PC-9 (cell line): ENCODE measurements around the gene RRP1. TPM values are rescaled to one million over a fixed set of nuclear protein-coding genes. Genes with fewer than 3 reads are reported as not detected.

Experiments
- BruUV-seq: library from RNA; stranded (reverse); fragments of 400-500 nt; replicated peaks from 2 replicates; lab custom pipeline; 2021; lab: Mats Ljungman, UMichigan
- CTCF ChIA-PET: fragments of 300-600 bp; sonication (Branson Sonifier 250); formaldehyde crosslinking; loops from one replicate; lab custom pipeline; 2022; ENCODE audit warnings: antibody characterized with exemption; lab: Charles Lee
- POLR2A ChIA-PET: fragments of 300-600 bp; sonication (Branson Sonifier 250); formaldehyde crosslinking; loops from one replicate; lab custom pipeline; 2022; ENCODE audit warnings: antibody characterized with exemption; ENCODE audit not compliant: unreplicated experiment; lab: Charles Lee
- DNase-seq, 2 experiments: peaks; one replicate each; pipeline versions ENCODE4 v3.0.0 to v3.0.0-alpha.2; 2015 to 2022; ENCODE audit warnings: mixed read lengths in 1 of 2
- H2AFZ ChIP-seq: fragments of 200-600 bp; sonication (generic); 2 replicates; pipeline ENCODE4 v1.8.1; 2017; ENCODE audit warnings: antibody characterized with exemption
- H3F3A ChIP-seq: fragments of 200-600 bp; sonication (generic); 2 replicates; pipeline ENCODE4 v1.8.1; 2017; ENCODE audit warnings: antibody characterized with exemption, mild to moderate bottlenecking, low read depth; ENCODE audit not compliant: insufficient read depth
- H3K27ac ChIP-seq: fragments of 200-600 bp; sonication (generic); 2 replicates; pipeline ENCODE4 v1.6.1; 2016; ENCODE audit warnings: mixed run types
- H3K27me3 ChIP-seq: fragments of 200-600 bp; sonication (generic); 2 replicates; pipeline ENCODE4 v1.6.1; 2016; ENCODE audit warnings: low read depth, mixed run types; ENCODE audit not compliant: insufficient read depth
- H3K36me3 ChIP-seq: fragments of 200-600 bp; sonication (generic); 2 replicates; pipeline ENCODE4 v1.6.1; 2016; ENCODE audit warnings: low read depth, mixed run types
- H3K4me1 ChIP-seq: fragments of 200-600 bp; sonication (generic); replicated peaks from 2 replicates; pipeline ENCODE4 v1.6.1; 2016; ENCODE audit warnings: mixed run types; ENCODE audit not compliant: insufficient read depth
- H3K4me2 ChIP-seq: fragments of 200-600 bp; sonication (generic); 2 replicates; pipeline ENCODE4 v1.6.1; 2017; ENCODE audit warnings: mixed run types
- H3K4me3 ChIP-seq: fragments of 200-600 bp; sonication (generic); 2 replicates; pipeline ENCODE4 v1.6.1; 2016; ENCODE audit warnings: mixed run types
- H3K79me2 ChIP-seq: fragments of 200-600 bp; sonication (generic); 2 replicates; pipeline ENCODE4 v1.6.1; 2017; ENCODE audit warnings: low read depth, mixed run types
- H3K9me2 ChIP-seq: fragments of 200-600 bp; sonication (generic); 2 replicates; pipeline ENCODE4 v1.8.1; 2017; ENCODE audit warnings: mild to moderate bottlenecking; ENCODE audit not compliant: insufficient read depth
- H3K9me3 ChIP-seq: fragments of 200-600 bp; sonication (generic); 2 replicates; pipeline ENCODE4 v1.8.1; 2016; ENCODE audit warnings: low read depth; ENCODE audit not compliant: insufficient read depth
- H4K20me1 ChIP-seq: fragments of 200-600 bp; sonication (generic); 2 replicates; pipeline ENCODE4 v1.8.1; 2017; ENCODE audit not compliant: insufficient read depth
- EZH2 ChIP-seq: fragments of 200-600 bp; sonication (generic); IDR thresholded peaks from 2 replicates; pipeline ENCODE4 v1.8.0; 2017; ENCODE audit warnings: antibody characterized with exemption, low read depth
- intact Hi-C: fragments of 100-400 bp; cut with micrococcal nuclease; formaldehyde crosslinking; loops from one replicate; pipeline ENCODE4 v1.10.0; 2022; ENCODE audit not compliant: unreplicated experiment
- total RNA-seq: library from RNA; stranded (reverse); gene quantifications from 2 replicates; pipeline ENCODE4 v1.2.3, GENCODE V29; 2021
- TF ChIP-seq, protein P1 (sequence below): fragments of 200-600 bp; sonication (generic); conservative IDR thresholded peaks from 2 replicates; pipeline ENCODE4 v1.6.1; 2017; ENCODE audit warnings: mixed run types, antibody characterized with exemption, mild to moderate bottlenecking, moderate library complexity

Gene RRP1
- total RNA-seq, 1 experiment from 2014 or later = 24.9 TPM

DNA sequence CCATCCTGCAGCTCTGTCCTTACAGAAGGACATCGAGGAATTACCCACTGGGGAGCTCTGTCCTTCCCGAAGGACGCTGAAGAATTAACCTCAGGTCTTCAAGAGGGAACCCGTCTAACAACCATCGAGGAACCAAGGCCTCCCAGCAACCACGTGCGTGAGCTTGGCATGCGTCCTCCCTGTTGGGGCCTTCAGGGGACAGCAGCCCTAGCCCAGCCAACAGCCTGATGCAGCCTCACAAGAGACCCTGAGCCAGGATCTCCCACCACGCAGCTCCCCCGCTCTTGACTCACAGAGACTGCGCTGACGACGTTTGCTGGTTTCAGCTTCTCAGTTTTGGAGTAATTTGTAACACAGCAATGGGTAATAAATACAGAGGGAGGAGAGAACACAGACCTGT is 56.0 kb downstream of the RRP1 start:
- no peaks in the 10 kb centered on the region for H3K36me3 ChIP-seq
- no peak overlapping the region for H2AFZ ChIP-seq
- TF ChIP-seq EZH2 = no peak
- TF ChIP-seq, protein P1, sequence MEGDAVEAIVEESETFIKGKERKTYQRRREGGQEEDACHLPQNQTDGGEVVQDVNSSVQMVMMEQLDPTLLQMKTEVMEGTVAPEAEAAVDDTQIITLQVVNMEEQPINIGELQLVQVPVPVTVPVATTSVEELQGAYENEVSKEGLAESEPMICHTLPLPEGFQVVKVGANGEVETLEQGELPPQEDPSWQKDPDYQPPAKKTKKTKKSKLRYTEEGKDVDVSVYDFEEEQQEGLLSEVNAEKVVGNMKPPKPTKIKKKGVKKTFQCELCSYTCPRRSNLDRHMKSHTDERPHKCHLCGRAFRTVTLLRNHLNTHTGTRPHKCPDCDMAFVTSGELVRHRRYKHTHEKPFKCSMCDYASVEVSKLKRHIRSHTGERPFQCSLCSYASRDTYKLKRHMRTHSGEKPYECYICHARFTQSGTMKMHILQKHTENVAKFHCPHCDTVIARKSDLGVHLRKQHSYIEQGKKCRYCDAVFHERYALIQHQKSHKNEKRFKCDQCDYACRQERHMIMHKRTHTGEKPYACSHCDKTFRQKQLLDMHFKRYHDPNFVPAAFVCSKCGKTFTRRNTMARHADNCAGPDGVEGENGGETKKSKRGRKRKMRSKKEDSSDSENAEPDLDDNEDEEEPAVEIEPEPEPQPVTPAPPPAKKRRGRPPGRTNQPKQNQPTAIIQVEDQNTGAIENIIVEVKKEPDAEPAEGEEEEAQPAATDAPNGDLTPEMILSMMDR = no peak
- no peaks in the 10 kb centered on the region for H3K79me2 ChIP-seq
- H3K27ac ChIP-seq = no peak overlapping the region
- H3K4me2 ChIP-seq = no peak overlapping the region
- no peak for DNase-seq
- H3F3A ChIP-seq = no peaks in the 10 kb centered on the region
- CTCF ChIA-PET = no interaction called here
- intact Hi-C loops = no loop called here
- no TSS peak for BruUV-seq
- H3K4me3 ChIP-seq = no peak overlapping the region
- no peaks in the 10 kb centered on the region for H3K27me3 ChIP-seq
- no peaks in the 10 kb centered on the region for H4K20me1 ChIP-seq
- H3K9me3 ChIP-seq = no peaks in the 10 kb centered on the region
- H3K4me1 ChIP-seq = no peaks in the 10 kb centered on the region
- H3K9me2 ChIP-seq = no peaks in the 10 kb centered on the region
- POLR2A ChIA-PET = no interaction called here

DNA sequence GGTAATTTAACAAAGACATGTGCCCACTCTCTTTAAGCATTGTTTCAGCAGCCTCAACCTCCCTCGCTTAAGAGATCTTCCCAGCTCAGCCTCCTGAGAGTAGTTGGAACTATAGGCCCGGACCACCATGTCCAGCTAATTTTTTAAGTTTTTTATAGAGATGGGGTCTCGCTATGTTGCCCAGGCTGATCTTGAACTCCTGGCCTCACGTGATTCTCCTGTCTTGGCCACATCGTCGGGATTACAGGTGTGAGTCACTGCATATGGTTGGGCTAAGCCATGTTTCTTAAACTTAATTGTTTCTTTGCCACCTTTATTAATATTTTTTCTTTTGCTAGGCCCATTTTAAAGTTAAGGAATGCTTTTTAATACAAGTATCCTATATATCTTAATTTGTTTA is 57.1 kb downstream of the RRP1 start:
- no peak overlapping the region for H3K27ac ChIP-seq
- no peak overlapping the region for H3K4me2 ChIP-seq
- H3K27me3 ChIP-seq = peaks cover 4% of the 10 kb centered on the region; the same call in 1 of the 2 replicates
- H3K4me3 ChIP-seq = no peak overlapping the region
- H3K9me2 ChIP-seq = no peaks in the 10 kb centered on the region
- TF ChIP-seq, protein P1 = no peak
- TF ChIP-seq EZH2 = no peak
- BruUV-seq = no TSS peak
- no peaks in the 10 kb centered on the region for H3F3A ChIP-seq
- H3K36me3 ChIP-seq = no peaks in the 10 kb centered on the region
- POLR2A ChIA-PET = no interaction called here
- H3K9me3 ChIP-seq = no peaks in the 10 kb centered on the region
- H2AFZ ChIP-seq = no peak overlapping the region
- CTCF ChIA-PET = no interaction called here
- H3K4me1 ChIP-seq = no peaks in the 10 kb centered on the region
- no peak for DNase-seq
- no peaks in the 10 kb centered on the region for H4K20me1 ChIP-seq
- H3K79me2 ChIP-seq = no peaks in the 10 kb centered on the region
- intact Hi-C loops = no loop called here

DNA sequence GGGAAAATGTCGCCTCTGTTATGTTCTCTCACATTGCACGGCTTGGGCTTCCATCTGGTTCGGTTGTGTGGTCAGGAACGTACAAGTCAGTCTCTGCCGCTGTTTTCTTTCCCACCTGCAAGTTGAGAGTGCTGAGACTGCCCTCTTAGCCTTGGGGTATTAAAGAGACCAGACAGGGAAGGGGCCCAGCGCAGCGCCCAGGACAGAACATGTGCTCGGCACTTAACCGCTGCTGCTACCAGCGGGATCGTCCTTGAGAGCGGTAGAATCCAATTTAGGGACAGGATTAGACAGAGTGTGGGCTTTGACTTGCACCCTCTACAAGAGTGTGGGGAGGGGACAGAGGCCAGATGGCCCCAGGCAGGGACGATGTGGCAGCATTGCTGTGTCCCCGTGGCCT is 57.9 kb downstream of the RRP1 start:
- no TSS peak for BruUV-seq
- Histone ChIP-seq H3K4me2 (no peak overlapping the region), H3K9me2 (no peaks in the 10 kb centered on the region), H2AFZ (no peak overlapping the region), H3F3A (no peaks in the 10 kb centered on the region), H3K36me3 (no peaks in the 10 kb centered on the region), H3K4me1 (no peaks in the 10 kb centered on the region), H3K27ac (no peak overlapping the region), H3K4me3 (no peak overlapping the region), H3K9me3 (no peaks in the 10 kb centered on the region), H3K79me2 (no peaks in the 10 kb centered on the region), H3K27me3 (peaks cover 4% of the 10 kb centered on the region; the same call in 1 of the 2 replicates), H4K20me1 (no peaks in the 10 kb centered on the region)
- DNase-seq = no peak
- TF ChIP-seq, protein P1 = no peak
- no peak for TF ChIP-seq EZH2
- ChIA-PET CTCF (no interaction called here), POLR2A (no interaction called here)
- intact Hi-C loops = no loop called here
